Brain microvascular endothelial cell (primary cell): ENCODE measurements around the gene TBCB.

Experiments
- DNase-seq: peaks from one replicate; pipeline ENCODE4 v3.0.0-alpha.2; 2020
- H3K27ac ChIP-seq: fragments of 250-450 bp; sonication (Bioruptor Pico); 2 replicates; pipeline ENCODE4 v1.5.1; 2020; ENCODE audit warnings: mild to moderate bottlenecking, moderate library complexity
- H3K27me3 ChIP-seq: fragments of 250-450 bp; sonication (Bioruptor Pico); replicated peaks from 2 replicates; pipeline ENCODE4 v1.5.1; 2020; ENCODE audit warnings: mild to moderate bottlenecking
- H3K36me3 ChIP-seq: fragments of 250-450 bp; sonication (Bioruptor Pico); replicated peaks from 2 replicates; pipeline ENCODE4 v1.5.1; 2020; ENCODE audit warnings: mild to moderate bottlenecking
- H3K4me3 ChIP-seq: 2 replicates; pipeline ENCODE4 v1.5.1; 2011; ENCODE audit warnings: low read depth, mild to moderate bottlenecking, control low read depth, low read length, moderate library complexity
- in situ Hi-C: cut with HindIII; loops from 2 replicates; pipeline ENCODE4 v1.10.0; 2017; ENCODE audit warnings: low sequenced_read_pairs, low pct_ligation_motif_present
- TF ChIP-seq, protein P1 (sequence below): IDR thresholded peaks from 2 replicates; pipeline ENCODE4 v1.5.1; 2011; ENCODE audit warnings: low read depth, mild to moderate bottlenecking, moderate library complexity, low read length, control low read depth, inconsistent platforms; ENCODE audit errors: missing control alignments

TBCB gene

DNA sequence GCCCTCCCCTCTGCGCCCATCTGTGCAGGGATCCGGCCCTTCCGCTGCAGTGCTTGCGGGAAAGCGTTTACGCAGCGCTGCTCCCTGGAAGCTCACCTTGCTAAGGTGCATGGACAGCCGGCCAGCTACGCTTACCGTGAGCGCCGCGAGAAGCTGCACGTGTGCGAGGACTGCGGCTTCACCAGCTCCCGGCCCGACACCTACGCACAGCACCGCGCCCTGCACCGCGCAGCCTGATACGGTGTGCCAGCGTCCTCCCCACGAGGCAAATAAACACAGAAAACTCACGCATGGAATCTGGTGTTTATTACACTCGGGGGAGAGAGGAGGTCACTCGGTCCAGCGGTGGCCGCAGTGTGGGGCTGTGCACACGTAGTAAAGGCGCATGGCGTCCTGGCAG, 1.8 kb upstream of the TBCB start:
- H3K36me3 ChIP-seq = peaks cover 5% of the 10 kb centered on the region
- H3K27ac ChIP-seq = no peak overlapping the region
- H3K4me3 ChIP-seq = peak overlapping the region; percentile 80
- in situ Hi-C loops = no loop called here
- DNase-seq = no peak
- H3K27me3 ChIP-seq = no peaks in the 10 kb centered on the region
- TF ChIP-seq, protein P1, sequence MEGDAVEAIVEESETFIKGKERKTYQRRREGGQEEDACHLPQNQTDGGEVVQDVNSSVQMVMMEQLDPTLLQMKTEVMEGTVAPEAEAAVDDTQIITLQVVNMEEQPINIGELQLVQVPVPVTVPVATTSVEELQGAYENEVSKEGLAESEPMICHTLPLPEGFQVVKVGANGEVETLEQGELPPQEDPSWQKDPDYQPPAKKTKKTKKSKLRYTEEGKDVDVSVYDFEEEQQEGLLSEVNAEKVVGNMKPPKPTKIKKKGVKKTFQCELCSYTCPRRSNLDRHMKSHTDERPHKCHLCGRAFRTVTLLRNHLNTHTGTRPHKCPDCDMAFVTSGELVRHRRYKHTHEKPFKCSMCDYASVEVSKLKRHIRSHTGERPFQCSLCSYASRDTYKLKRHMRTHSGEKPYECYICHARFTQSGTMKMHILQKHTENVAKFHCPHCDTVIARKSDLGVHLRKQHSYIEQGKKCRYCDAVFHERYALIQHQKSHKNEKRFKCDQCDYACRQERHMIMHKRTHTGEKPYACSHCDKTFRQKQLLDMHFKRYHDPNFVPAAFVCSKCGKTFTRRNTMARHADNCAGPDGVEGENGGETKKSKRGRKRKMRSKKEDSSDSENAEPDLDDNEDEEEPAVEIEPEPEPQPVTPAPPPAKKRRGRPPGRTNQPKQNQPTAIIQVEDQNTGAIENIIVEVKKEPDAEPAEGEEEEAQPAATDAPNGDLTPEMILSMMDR = no peak

DNA sequence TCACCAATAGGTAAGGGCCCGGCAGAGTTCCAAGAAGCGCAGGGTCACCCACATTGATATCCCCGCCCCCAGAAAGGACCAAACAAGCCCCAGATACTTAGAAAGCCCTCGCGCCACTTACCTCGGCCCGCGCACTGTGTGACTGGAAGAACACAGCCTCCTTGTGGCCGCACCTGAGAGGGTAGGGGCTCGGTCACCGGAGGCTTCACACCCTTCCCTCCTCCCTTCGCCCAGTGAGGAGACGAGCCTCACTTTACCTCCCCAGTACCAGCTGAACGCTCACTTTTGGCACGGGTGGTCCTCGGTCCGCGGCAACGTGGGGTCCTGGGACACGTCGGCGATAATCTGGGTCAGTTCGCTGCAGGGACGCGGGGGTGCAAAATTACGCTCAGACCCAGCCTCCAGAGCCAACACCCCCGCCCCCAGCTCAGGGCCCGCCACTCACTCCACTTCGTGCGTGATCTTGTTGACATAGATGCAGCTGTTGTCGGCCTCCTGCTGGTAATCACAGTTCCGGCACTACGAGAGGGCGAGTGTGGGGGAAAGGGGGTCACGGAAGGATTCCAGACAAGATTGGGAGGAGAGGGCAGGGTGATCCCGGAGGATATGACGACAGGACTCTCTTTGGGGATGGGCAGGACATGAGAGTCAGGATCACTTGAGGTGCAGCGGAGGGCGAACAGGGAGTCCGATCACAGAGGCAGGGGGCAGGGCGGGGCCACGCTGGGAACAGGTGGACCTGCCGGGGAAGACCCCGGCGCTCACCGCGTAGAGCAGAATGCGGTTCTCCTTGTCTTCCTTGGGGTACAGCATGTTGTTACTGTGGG, 1.2 kb upstream of the TBCB start:
- Histone ChIP-seq H3K36me3 (peaks cover 5% of the 10 kb centered on the region), H3K4me3 (peak overlapping the region; percentile 80), H3K27ac (peak overlapping the region; percentile 46), H3K27me3 (no peaks in the 10 kb centered on the region)
- peak; percentile 15 for DNase-seq
- TF ChIP-seq, protein P1 = peak; percentile 33
- in situ Hi-C loops = no loop called here

DNA sequence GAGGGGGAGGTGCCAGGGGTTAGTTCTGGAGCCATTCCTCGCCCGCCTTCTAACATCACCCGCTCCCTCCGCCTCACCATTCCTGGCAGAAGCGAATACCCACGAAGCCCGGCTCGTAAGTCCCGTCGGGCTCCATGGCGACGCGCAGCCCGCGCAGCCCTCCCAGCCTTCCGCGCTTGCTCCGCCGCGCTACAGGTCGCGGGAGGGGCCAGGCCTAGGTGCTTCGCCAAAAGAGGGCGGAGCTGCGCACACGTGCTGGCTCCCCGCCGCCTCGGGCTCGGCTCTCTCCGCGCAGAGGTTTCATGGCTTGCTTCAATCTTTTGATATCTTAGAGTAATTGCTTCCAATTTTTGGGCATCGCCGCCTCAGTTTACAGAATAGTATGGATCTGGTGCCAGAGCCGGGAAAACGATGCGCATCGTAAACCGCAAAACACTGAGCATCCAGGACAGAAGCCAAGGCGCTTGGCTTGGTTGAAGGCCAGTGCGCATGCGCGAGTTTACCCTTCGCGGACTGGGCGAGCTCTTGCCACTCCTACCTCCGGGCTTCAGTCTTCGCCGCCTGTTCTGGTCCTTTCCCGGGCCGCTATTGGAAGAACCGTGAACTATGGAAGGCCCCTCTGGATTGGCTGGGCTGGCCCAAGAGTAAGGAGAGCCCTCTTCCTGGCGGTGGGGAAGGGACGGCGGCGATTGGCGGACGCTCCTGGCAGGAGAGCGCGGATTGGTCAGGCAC, 381 bp upstream of the TBCB start, which contains the start of gene POLR2I:
TSS of gene POLR2I (minus strand) at position 155 of the 732 bp plus-strand sequence. CDS start at position 136, 19 bp downstream.
- Histone ChIP-seq H3K4me3 (peak within 1 kb of the TSS; percentile 80), H3K27me3 (no peaks in the 10 kb centered on the region), H3K27ac (peak within 1 kb of the TSS; percentile 46), H3K36me3 (peaks cover 8% of the 10 kb centered on the region)
- peak; percentile 100 for DNase-seq
- in situ Hi-C loops = no loop called here
- TF ChIP-seq, protein P1 = no peak

GRCh38 chr19:36116344-36116637, 1.0 kb downstream of the TBCB start:
- in situ Hi-C loops = no loop called here
- TF ChIP-seq, protein P1 = no peak
- no peak for DNase-seq

GRCh38 chr19:36120092-36120983, 5.1 kb downstream of the TBCB start:
- Histone ChIP-seq H3K4me3 (no peak overlapping the region), H3K36me3 (peaks cover 40% of the 10 kb centered on the region), H3K27ac (no peak overlapping the region), H3K27me3 (no peaks in the 10 kb centered on the region)
- DNase-seq = no peak
- TF ChIP-seq, protein P1 = no peak
- in situ Hi-C loops = no loop called here

More at GRCh38 chr19:36116344-36116637, 1.0 kb downstream of the TBCB start:
- Histone ChIP-seq H3K4me3 (peak overlapping the region; percentile 73), H3K27me3 (no peaks in the 10 kb centered on the region), H3K27ac (no peak overlapping the region), H3K36me3 (peaks cover 15% of the 10 kb centered on the region)
